Measurements from ENCODE around the gene MOB3B. TPM values are rescaled to one million over a fixed set of nuclear protein-coding genes. Genes with fewer than 3 reads are reported as not detected.

The MOB3B gene
- total RNA-seq, 1 experiment from 2014 or later: 0.03 TPM

GRCh38 chr9:27453860-27454553 is 75.6 kb downstream of the MOB3B start:
- CTCF ChIA-PET: no interaction called here
- TF ChIP-seq SIN3A (IDR thresholded peaks at IDR 0.05; ENCODE audit: borderline replicate concordance, insufficient read depth, low read depth, low read length) (no peak), REST (IDR thresholded peaks at IDR 0.05; ENCODE audit: insufficient read depth in 1 of 2, low read depth in 2 of 2, low read length in 1 of 2) (no peak)
- POLR2A ChIA-PET: no interaction called here
- Histone ChIP-seq H3K27me3 (ENCODE audit: control insufficient read depth, insufficient read depth, low read length) (no peaks in the 10 kb centered on the region), H3K36me3 (ENCODE audit: control insufficient read depth, insufficient read depth, low read length) (no peaks in the 10 kb centered on the region), H3K4me1 (ENCODE audit: control insufficient read depth, insufficient read depth, low read length) (no peaks in the 10 kb centered on the region), H3K27ac (ENCODE audit: low read length) (no peak overlapping the region), H3K4me3 (ENCODE audit: low read depth in 2 of 2, low read length in 2 of 2) (no peak overlapping the region), H3K9me3 (ENCODE audit: control insufficient read depth, insufficient read depth, low read depth, low read length) (no peaks in the 10 kb centered on the region)
- in situ Hi-C loops (cut with HindIII; ENCODE audit: low pct_unique_long_range_greater_than_20kb, low sequenced_read_pairs): no loop called here
- DNase-seq (ENCODE audit: low read depth, low spot score): no peak
- no peak for ATAC-seq
- intact Hi-C loops (cut with micrococcal nuclease; ENCODE audit: unreplicated experiment): no loop called here
- BruUV-seq (replicated peaks): no TSS peak

- DNase-seq (ENCODE audit: low read depth, low spot score) (no peak), ATAC-seq (no peak)
- no peak overlapping the region for H3K27ac ChIP-seq (ENCODE audit: low read length)
- H3K4me3 ChIP-seq (ENCODE audit: low read depth in 2 of 2, low read length in 2 of 2): no peak overlapping the region
- CTCF ChIA-PET: no interaction called here
- H3K27me3 ChIP-seq (ENCODE audit: control insufficient read depth, insufficient read depth, low read length): no peaks in the 10 kb centered on the region
- H3K4me1 ChIP-seq (ENCODE audit: control insufficient read depth, insufficient read depth, low read length): no peaks in the 10 kb centered on the region
- no peaks in the 10 kb centered on the region for H3K9me3 ChIP-seq (ENCODE audit: control insufficient read depth, insufficient read depth, low read depth, low read length)
- BruUV-seq (replicated peaks): no TSS peak
- POLR2A ChIA-PET: no interaction called here
- intact Hi-C loops (cut with micrococcal nuclease; ENCODE audit: unreplicated experiment): no loop called here
- no peaks in the 10 kb centered on the region for H3K36me3 ChIP-seq (ENCODE audit: control insufficient read depth, insufficient read depth, low read length)
- in situ Hi-C loops (cut with HindIII; ENCODE audit: low pct_unique_long_range_greater_than_20kb, low sequenced_read_pairs): no loop called here
- TF ChIP-seq POLR2AphosphoS5 (IDR thresholded peaks at IDR 0.05; ENCODE audit: low read depth, low read length) (no peak), TCF7L2 (IDR thresholded peaks at IDR 0.05; ENCODE audit: low read depth, low read length) (no peak), REST (IDR thresholded peaks at IDR 0.05; ENCODE audit: insufficient read depth in 1 of 2, low read depth in 2 of 2, low read length in 1 of 2) (no peak), SIN3A (IDR thresholded peaks at IDR 0.05; ENCODE audit: borderline replicate concordance, insufficient read depth, low read depth, low read length) (no peak), CTCF (IDR thresholded peaks at IDR 0.05) (no peak)
Measured at GRCh38 chr9:27451207-27451797, 78.3 kb downstream of the MOB3B start.

Data from Panc1 (cell line).